Stimulated activated CD8-positive, alpha-beta memory T cell treated with anti-CD3 and anti-CD28 coated beads, Interleukin-4, amount 100 ng/mL, for 48 hours (primary cell): ENCODE data around the gene CD207.
"Not testable (repeated sequence)": the region's sequence is repeated elsewhere in the genome, so short reads cannot be mapped to it uniquely, and the experiment has no call there.

Source experiments
- DNase-seq: peaks from one replicate; pipeline ENCODE4 v3.0.0-alpha.2; 2020

The CD207 gene

DNA sequence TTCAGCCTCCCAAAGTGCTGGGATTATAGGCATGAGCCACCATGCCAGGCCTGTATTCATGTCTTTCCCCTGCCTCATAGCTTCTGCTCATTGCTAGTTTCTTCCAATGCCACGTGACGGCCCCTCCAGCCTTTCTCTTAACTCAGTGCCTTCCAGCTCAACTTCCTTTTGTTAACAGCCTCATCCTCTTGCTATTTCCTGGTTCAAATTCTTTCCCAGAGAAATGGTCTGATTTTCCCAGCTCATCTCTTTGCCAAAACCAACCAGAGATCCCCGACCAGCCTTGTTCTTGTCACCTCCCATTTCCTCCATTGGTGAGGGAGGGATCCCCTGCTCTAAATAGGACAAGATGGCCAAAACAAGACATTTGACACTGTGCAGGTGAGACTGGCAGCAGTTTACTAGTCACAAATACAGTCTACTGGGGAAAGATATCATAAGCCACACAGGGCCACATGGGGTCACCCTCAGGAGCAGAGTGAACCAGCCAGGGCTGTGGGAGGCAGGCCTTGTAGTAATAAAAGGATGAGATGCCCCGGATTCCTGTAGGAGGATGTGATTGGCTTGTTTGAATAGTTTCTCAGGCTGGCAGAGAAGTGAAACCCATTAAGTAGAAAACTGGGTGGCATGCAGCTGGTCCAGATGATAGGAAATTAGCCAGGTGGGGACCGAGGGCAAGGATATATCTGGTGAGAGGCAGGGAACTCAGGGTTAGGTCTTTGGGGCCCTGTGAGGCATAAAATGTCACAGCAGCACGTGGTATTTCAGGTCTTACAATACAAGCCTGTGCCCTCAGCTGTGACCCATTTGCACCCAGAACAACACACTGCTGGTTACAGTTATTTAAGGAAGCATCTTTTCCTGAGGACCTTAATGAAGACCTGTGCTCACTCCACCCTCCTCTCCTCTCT is 6.4 kb downstream of the CD207 start:
- DNase-seq: no peak

DNA sequence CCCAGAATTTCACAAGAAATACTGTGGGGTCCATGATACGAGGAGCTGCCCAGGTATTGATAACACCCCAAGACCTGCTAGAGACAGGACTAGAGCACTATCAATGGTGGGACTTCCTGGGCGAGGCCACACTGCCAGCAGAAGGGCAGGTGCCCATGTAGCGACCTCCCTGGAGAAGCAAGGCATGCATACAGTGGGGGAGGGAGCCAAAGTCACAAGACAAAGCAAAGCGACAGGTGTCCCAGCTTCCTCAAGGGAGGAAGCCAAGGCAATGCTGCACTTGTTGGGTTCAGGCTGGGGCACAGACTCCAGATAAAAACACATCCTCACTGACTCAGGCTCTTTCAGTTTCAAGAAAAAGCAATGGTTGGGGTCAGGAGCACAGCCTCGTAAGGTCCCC is 7.5 kb downstream of the CD207 start:
- DNase-seq: no peak

DNA sequence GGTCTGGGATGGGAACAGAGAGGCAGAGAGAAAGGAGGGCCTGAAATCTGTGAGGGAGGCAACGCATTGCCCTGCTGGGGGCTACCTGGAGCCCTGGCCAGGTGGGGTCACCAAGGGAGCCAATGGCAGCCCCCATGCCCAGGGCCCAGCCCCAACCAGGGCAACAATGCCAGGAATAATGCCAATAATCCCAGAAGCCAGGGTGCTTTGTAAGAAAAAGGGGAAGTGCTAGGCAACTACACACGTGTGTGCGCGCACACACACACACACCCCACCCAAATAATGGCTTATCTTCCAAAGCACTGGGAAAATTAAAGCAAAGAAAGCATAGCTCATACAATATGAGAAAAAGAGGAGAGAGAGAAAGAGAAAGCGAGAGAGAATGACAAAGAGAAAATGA is 8.2 kb downstream of the CD207 start:
- no peak for DNase-seq

DNA sequence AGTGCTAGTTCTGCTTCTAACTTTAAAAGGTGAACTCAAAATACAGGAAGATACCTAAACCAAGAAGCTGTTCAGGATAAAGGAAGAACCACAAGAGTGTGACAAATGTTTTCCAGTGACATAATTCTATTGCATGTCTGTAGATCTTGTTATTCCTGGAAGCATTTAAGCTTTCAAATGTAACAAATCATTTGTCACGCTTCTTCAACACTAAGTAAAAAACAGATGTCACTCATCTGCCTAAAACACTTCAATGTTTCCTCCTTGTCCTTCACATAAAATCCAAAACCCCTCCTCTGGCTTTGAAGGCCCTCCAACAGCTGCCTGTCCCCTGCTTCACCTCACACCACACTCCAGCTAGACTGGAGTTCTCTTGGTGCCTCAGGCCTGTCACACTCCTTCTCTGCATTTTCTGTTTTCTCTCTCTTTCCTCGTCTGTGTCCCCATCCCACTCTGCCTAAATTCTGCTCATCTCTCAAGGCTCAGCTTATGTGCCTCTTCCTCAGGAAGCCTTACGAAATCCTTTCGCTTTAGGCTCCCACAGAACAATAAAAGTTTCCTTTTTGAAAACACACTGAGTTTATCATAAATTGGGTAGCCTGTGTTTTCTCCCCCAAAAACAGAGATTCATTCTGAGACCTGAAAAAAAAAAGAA is 8.8 kb downstream of the CD207 start:
- DNase-seq: no peak

DNA sequence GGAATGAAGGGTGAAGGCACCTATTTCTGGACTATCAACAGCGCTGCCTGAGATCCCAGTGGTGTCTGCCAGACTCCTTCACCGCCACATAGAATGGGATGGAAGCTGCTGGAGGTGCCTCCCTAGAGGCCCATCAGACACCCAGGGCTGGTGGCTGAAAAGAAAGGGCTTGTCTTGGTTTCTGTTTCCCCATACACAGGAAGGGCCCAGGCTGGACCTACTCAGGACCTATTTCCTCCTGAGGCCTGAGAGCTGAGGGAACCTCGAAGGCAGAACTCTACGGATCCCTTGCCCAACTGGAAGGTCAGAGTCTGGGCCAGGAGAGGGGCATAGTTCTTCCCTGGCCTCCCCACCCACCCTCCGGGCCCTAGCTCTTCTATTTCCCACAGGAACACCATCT is 12.4 kb downstream of the CD207 start:
- no peak for DNase-seq

DNA sequence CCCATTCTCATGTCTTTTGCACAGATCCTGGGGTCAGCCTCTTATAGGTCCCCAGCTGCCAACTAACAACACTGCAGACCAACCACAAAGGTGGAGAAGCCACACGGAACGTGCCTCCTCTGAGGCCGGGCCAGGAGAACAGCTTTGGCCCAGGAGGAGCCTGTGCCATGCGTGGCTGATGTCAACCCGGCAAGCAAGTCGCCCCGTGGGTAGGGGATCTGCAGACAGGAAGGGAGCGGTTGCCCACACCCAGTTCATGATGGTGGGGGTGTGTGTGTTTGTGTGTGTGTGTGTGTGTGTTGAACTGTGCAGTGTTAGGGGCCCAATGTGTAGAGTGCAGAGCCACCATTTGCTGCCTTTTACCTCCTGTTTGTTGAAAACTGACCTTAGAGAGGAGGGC is 12.8 kb downstream of the CD207 start:
- no peak for DNase-seq

DNA sequence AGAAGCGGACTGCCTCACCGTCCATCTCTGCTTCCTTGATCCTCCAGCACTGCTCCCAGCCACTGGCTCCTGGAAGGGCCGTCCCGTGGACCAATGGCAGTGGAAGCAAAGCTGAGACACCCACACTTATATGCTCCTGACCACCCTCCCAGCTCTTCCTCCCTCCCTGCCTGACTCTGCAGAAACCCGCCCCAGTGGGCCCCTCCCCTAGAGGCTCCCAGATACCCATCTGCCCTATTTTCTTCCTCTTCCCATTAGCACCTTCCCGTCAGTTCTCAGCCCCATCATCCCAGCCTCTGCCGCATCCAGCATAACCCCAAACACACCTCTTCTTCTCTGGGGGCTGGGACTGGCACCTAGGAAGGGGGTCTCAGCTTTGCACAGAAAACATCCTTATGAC is 15.1 kb downstream of the CD207 start, which contains the start of gene CLEC4F:
Gene CLEC4F, minus strand, starts transcription at position 101 of the 400 bp plus-strand sequence. Its CDS starts 76 bp downstream, at position 25.
- peak; percentile 10 for DNase-seq

DNA sequence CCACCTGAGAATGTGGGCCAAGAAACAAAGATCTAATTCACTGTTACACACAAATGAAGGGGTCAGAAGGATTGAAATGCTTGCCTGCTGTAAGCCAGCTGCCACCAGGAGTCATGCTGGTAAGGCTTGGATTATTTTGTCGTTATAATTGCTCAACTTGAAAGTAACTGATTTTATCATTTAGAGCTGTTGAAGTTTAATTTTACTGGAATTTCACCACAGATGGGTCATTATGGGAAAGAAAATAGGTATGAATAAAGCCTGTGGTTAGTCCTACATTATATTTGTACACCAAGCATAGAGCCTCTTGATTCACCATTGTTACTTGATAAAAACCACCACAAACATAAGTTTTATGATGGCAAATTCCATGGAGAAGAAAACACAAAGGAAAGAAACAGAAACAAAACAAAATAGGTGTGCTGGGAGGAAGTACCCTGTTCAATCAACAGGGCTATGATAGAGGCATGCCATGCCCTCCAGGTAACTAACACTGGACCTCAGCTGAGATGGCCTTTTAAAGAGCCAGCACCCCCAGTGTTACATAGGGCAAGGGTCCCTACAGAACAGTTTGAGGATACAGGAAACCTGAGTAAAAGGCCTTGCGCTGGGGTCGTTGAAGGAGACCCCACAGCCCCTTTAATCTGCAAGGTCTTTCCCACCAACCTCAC is 18.2 kb downstream of the CD207 start:
- DNase-seq: no peak

DNA sequence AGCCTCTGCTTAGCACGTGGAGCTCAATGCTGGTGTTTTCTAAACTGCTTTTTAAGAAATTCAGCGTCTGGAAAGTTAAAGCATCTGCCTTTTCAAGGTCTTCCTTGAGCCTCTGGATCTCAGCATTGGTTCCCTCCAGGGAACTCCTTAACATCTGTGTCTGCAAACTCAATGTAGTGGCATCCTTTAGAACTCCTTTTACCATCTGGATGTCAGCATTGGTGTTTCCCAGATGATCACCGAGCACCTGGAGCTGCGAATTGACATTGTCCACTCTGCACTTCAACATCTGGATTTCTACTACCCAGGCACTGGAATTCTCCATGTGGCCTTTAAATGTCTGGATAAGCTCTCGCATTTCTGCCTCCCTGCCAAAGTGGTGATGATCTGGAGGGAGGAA is 18.9 kb downstream of the CD207 start:
- no peak for DNase-seq

DNA sequence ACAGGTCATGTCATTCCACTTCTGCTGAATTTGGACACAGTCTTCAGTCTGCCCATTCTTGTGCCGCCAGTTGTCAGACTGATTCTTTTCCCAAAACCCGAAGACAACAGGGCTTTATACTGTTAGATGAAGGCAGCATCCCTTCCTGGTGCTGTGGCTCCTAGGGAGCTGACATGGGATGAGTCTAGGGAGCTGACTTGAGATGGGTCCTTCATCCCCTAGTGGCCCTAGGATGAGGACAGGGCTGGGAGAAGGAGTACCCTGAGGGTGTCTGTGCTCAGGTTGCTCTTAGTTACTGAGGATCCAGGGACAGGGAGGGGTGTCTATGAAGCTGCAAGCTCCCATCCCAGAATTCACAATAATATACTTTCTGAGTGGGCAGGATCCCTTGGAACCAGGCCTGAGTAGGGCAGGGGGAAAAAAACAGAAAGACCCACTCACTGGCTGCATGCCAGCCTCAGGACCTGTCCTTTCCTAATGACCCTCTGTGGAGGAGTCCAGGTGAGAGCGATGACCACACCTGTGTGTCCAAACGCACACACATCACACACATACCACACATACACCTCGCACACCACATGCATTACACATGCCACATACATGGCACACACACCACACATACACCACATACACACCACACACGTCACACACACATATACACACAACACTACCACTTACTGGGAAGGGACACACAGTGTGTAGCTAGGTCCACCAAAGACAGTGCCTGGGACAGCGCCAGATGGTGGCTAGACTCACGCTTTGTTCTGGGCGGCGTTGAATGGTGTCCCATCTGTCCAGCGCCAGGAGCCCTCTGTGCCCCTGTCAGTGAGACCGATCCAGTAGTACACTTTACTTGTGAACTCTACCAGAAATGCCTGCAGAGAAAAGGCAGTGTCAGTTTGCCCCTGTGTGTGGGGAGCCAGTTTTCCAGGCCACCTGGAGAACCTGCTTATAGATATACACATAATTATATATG is 26.3 kb downstream of the CD207 start:
- DNase-seq: no peak

DNA sequence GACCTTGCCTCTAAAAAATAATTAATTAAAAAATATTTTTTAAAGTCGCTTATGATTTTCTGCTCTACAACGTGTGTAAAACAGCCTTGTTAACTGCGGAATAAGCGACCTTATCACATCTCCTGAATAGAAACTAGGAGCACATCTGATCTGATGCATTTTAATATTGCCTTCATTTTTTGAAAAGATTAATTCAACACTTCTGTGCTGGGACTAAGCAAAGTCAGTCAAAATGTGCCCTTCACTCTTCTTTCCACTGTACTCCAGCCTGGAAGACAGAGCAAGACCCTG is 27.8 kb downstream of the CD207 start:
- no peak for DNase-seq

DNA sequence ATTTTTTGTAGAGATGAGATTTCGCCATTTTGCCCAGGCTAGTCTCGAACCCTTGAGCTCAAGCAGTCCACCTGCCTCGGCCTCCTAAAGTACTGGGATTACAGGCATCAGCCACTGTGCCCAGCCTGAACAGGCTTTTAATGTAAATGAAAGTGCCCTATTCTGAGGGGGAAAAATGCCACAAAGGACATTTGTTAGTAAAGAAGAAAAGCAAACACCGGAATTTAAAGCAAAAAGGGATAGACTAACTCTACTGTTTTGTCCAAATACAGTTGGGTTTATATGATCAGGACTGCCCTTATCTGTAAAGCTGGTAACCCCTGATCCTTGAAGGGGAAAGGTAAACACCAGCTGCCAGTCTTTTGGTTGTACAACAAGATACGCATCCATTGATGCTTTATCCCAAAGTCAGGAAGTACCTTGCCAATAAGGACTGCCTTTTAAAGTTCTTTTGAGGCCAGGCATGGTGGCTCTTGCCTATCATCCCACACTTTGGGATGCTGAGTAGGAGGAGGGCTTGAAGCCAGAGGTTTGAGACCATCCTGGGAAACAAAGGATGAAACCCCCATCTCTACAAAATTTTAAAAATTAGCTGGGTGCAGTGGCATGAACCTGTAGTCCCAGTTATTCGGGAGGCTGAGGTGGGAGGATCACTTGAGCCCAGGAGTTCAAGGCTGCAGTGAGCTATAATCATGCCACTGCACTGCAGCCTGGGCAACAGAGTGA is 28.4 kb downstream of the CD207 start:
- no peak for DNase-seq

DNA sequence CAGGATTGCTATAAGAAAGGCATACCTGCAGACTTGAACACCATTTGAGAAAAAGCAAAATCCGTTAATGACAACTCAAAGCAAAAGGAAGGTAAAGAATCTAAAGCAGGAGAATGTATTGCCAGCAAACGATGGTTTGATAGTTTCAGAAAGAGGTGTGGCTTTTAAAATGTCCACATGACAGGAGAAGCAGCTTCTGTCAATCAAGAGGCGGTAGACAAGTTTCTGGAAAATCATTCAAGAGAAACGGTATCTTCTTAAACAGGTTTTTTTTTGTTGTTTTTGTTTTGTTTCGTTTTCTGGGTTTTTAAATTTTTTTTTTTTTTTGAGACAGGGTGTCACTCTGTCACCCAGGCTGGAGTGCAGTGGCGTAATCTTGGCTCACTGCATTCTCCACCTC is 29.0 kb downstream of the CD207 start:
- DNase-seq: no peak

DNA sequence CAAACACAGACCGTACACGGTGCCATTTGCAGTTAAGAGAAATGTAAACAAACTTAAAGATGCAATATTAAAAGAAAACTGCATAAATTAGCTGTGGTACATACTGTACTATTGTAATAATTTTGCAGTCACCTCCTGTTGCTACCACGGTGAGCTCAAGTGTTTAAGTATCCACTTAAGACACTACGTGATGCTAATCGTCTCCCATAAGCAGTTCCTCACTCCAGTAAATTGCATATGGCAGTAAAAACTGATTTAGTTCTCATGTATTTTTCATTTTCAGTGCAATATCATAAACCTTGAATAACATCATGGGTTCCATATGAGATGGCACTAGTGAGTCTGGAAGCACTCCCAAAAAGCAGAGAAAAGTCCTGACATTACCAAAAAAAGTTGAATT is 29.6 kb downstream of the CD207 start:
- DNase-seq: no peak

DNA sequence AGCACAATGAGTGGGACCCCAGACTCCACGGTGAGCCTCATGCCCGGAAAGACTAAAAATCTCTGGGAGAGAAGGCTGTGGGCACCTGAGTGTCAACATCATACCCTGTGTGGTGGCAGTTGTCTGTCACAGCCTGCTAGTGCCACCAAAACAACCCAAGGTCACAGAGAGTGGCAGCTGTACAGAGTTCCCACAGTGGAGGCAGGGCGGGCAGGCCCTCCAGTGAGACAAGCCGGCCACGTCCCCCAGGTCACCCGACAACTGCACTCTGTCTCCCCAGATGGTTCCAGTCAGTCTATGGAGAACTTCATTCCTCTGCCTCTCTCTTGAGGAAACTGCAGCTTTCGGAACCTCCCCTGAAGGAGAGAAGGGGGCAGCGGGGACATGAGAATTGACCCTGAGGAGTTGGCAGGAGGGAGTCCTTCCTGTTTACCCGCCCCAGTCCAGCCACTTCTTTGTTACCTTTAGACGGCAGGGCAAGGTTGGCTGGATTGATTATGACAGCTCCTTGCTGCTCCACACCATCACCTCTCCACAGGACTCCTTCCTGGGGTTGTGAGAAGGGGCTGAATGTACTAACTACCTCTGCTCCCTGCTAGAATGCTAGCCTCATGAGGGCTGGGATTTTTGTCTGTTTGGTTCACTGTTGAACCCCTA is 33.9 kb downstream of the CD207 start:
- DNase-seq: no peak

DNA sequence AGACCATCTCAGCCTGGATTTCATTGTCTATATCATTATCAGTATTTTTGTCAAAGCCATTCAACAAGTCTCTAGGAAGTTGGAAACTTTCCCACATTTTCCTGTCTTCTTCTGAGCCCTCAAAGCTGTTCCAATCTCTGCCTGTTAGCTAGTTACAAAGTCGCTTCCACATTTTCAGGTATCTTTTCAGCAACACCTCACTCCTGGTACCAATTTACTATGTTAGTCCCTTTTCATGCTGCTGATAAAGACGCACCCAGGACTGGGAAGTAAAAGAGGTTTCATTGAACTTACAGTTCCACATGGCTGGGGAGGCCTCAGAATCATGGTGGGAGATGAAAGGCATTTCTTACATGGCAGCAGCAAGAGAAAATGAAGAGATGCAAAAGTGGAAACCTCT is 35.9 kb downstream of the CD207 start:
- DNase-seq: no peak

DNA sequence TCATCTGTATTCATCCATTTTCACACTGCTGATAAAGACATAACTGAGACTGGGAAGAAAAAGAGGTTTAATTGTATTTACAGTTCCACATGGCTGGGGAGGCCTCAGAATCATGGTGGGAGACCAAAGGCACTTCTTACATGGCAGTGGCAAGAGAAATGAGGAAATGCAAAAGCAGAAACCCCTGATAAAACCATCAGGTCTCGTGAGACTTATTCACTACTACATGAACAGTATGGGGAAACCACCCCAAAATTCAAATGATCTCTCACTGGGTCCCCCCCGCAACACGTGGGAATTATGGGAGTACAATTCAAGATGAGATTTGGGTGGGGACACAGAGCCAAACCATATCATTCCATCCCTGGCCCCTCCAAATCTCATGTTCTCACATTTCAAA is 37.6 kb downstream of the CD207 start:
- DNase-seq: not testable (repeated sequence)

DNA sequence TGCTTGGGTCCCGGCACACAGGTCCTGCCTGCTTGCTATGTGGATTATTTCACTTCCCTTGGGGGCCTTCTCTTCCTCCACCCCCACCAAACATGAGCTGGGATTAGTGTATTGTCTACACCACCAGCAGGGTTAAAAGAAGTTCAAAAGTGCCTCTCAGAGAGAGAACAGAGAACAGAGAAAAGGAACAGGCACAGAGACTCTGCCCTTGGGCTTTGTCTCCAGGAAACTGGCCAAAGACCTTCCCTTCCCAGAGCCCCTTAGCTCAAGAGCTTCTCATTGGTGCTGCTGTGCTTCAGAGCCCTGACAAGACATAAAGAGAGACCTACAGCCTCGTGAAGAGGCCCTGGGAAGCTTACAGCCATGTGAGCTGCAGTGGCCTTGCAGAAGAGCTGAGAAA is 38.1 kb downstream of the CD207 start:
- no peak for DNase-seq

DNA sequence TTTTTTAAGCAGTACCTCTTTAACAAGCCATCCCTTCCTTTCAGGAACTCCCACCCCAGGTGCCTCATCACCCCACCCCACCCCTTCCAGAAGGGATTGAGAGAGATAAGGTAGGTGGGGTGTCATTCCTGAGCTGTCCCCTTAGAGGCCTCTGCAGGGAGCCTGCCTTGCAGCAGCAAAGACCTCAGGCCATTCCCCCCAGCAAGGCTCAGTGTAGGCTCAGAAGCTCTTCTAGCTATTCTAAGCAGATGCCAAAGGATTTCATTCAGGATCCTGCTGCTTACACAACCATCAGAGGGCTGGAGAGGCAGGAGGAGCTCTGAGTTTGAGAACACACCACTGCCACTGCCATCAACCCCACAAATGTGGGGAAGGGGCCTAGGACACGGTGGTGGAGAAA is 39.4 kb downstream of the CD207 start:
- no peak for DNase-seq

DNA sequence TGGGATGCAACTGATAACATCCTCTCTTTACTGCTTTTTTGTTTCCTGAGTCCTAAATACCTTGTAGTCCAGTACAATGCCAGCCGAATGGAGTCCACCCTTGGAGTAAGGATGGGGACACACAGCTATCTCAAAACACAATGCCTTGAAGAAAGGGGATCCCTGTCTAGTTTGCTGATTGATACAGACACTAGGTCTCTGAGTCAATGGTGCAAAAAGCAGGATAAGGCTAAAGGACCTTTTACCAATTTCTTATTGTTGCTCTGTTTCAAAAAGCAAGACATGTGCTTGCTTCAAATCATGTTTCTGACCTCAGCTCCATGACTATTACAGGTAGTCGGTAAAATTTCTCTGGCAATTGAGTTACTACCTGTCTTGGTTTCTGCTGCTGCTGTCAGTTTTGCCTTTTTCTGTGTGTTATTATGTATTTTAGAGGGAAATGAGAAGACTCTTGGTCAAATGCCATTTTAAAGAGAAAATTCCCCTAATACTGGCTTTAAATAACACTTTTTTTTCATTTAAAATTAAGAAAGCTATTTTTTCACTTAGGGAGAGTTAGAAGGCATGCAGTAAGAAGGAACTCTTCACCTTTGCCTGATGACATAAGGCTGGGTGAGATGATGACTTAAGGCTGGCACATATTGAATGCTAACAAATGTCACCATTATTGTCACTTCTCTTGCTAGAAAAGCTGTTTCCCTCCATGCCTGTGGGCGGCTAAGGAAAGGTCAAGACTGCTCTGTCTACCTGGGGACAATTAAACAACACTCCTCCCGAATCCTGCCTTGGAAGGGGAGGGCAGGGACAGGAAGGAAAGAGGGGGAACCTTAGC is 40.2 kb downstream of the CD207 start:
- no peak for DNase-seq

DNA sequence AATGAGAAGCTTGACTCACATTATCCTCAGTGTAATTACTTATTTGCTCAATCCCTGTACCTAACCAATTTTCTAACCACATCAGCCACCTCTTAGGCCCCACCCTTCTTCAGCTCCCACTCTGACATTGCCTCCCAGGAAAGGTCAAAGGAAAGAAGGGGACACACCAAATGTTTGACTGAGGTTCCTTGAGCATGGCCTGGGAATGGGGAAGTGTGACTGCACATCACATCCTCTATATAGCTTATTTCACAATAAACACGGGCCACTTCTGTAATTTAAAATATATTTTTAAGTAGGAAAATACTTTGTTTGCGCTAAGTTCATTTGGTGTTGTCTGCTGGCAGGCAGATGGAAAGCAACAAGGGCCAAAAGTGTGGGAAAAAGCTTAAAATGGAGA is 42.2 kb downstream of the CD207 start:
- no peak for DNase-seq
